Ectodermal cell (in vitro differentiated cells): ENCODE measurements around the gene STIP1.
A peak's percentile ranks its signal among the peaks of the same experiment; 100 is the strongest.

Experiments
- H3K27ac ChIP-seq: 2 replicates; pipeline ENCODE4 v1.7.0; 2013; ENCODE audit warnings: mild to moderate bottlenecking, low read depth, low read length; ENCODE audit not compliant: insufficient read depth, poor library complexity, severe bottlenecking
- H3K27me3 ChIP-seq: 2 replicates; pipeline ENCODE4 v1.7.0; 2013; ENCODE audit warnings: mild to moderate bottlenecking, low read length; ENCODE audit not compliant: insufficient read depth, control insufficient read depth, poor library complexity, severe bottlenecking
- H3K36me3 ChIP-seq: one replicate; pipeline ENCODE4 v1.7.0; 2013; ENCODE audit warnings: low read length; ENCODE audit not compliant: control insufficient read depth, insufficient read depth
- H3K4me1 ChIP-seq: one replicate; pipeline ENCODE4 v1.7.0; 2013; ENCODE audit warnings: low read length; ENCODE audit not compliant: control insufficient read depth, insufficient read depth
- H3K4me3 ChIP-seq: 2 replicates; pipeline ENCODE4 v1.7.0; 2013; ENCODE audit warnings: low read depth, low read length, control low read depth; ENCODE audit not compliant: insufficient read depth
- H3K9me3 ChIP-seq: 2 replicates; pipeline ENCODE4 v1.7.0; 2013; ENCODE audit warnings: mild to moderate bottlenecking, low read length, moderate library complexity; ENCODE audit not compliant: control insufficient read depth
- WGBS, 2 experiments: methylation state at CpG; one replicate each; pipeline ENCODE4 v1.1.7; 2013; ENCODE audit warnings: missing lambda C conversion rate in 2 of 2; 5-methylcytosine and 5-hydroxymethylcytosine counted together

Gene STIP1

GRCh38 chr11:64238076-64238475 is 52.1 kb downstream of the STIP1 start:
- Histone ChIP-seq H3K9me3 (no peaks in the 10 kb centered on the region), H3K27me3 (peaks cover 22% of the 10 kb centered on the region), H3K27ac (no peak overlapping the region), H3K4me3 (no peak overlapping the region), H3K4me1 (peaks cover 15% of the 10 kb centered on the region), H3K36me3 (no peaks in the 10 kb centered on the region)
- 91 to 92% methylated on average over 9 of the region's 9 CpGs for WGBS, 2 experiments

- Histone ChIP-seq H3K4me3 (no peak overlapping the region), H3K36me3 (peaks cover 5% of the 10 kb centered on the region), H3K4me1 (peaks cover 10% of the 10 kb centered on the region), H3K27ac (no peak overlapping the region), H3K27me3 (peaks cover 13% of the 10 kb centered on the region), H3K9me3 (no peaks in the 10 kb centered on the region)
- WGBS, 2 experiments = 94 to 95% methylated on average over 5 of the region's 5 CpGs
Observed at GRCh38 chr11:64238999-64239398, 53.0 kb downstream of the STIP1 start.

DNA sequence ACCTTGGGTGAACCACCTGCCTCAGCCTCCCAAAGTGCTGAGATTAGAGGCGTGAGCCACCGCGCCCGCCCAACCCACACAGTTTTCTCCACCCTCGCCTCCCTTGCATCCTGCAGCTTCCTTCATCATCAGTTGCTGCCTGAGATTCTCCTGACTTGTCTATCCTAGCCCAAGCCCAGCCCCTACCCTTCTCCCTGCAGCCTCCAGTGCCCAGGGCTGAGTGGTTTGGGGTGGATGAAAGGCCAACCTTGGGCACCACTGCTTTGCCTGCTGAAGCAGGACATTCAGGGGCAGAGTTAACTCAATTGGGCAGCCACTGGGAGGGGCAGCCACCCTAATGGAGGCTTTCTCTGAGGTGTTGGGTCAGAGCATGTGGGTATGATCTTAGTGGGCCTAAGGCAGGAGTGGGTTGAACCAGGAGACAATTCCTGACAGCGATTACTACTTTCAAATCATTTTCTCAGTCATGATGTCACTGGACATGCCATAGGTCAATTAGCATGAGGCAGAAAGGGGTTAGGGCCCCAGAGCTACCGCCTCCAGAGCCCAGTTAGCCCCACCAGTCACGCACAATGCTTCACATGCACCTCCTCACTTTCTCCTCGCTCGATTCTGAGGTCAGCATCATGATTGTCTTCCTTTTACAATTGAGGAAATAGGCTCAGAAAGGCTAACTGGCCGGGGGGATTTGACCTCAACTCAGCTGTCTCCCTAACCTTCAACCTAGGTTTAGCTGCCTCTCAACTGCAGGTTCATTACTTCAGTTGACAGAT is 53.9 kb downstream of the STIP1 start:
- WGBS, 2 experiments = 91% methylated on average over 11 of the region's 11 CpGs
- H3K27me3 ChIP-seq = peaks cover 8% of the 10 kb centered on the region
- H3K27ac ChIP-seq = no peak overlapping the region
- H3K4me1 ChIP-seq = peaks cover 11% of the 10 kb centered on the region
- H3K36me3 ChIP-seq = peaks cover 5% of the 10 kb centered on the region
- H3K9me3 ChIP-seq = no peaks in the 10 kb centered on the region
- H3K4me3 ChIP-seq = peak overlapping the region; percentile 88

- H3K4me3 ChIP-seq = peak within 1 kb of the TSS; percentile 88
- peaks cover under 1% of the 10 kb centered on the region for H3K27me3 ChIP-seq
- peak within 1 kb of the TSS; percentile 90 for H3K27ac ChIP-seq
- peaks cover 18% of the 10 kb centered on the region for H3K4me1 ChIP-seq
- H3K9me3 ChIP-seq = no peaks in the 10 kb centered on the region
- WGBS, 2 experiments = 3 to 4% methylated on average over 58 of the region's 58 CpGs
- peaks cover 5% of the 10 kb centered on the region for H3K36me3 ChIP-seq
Observed at GRCh38 chr11:64240435-64241240, 54.7 kb downstream of the STIP1 start, which contains the start of gene FKBP2. TSS of gene FKBP2 (plus strand) at chr11:64241095. CDS start at chr11:64242388, 1,293 bp downstream.

DNA sequence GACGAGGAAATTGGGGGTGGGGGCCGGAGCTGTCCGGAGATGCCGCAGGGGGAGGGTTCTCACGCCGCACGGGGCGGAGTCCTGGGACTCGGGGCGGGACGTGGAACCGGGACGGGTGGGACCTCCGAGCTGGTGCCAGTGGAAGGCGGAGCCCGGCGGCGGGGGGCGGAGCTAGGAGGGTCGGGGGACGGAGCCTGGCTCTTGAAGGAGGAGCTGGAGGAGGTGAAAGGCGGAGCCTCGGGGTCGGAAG is 55.2 kb downstream of the STIP1 start:
- WGBS, 2 experiments = 1% methylated on average over 24 of the region's 24 CpGs
- no peaks in the 10 kb centered on the region for H3K27me3 ChIP-seq
- no peaks in the 10 kb centered on the region for H3K9me3 ChIP-seq
- peak overlapping the region; percentile 88 for H3K4me3 ChIP-seq
- H3K36me3 ChIP-seq = peaks cover 5% of the 10 kb centered on the region
- peak overlapping the region; percentile 90 for H3K27ac ChIP-seq
- peaks cover 22% of the 10 kb centered on the region for H3K4me1 ChIP-seq

DNA sequence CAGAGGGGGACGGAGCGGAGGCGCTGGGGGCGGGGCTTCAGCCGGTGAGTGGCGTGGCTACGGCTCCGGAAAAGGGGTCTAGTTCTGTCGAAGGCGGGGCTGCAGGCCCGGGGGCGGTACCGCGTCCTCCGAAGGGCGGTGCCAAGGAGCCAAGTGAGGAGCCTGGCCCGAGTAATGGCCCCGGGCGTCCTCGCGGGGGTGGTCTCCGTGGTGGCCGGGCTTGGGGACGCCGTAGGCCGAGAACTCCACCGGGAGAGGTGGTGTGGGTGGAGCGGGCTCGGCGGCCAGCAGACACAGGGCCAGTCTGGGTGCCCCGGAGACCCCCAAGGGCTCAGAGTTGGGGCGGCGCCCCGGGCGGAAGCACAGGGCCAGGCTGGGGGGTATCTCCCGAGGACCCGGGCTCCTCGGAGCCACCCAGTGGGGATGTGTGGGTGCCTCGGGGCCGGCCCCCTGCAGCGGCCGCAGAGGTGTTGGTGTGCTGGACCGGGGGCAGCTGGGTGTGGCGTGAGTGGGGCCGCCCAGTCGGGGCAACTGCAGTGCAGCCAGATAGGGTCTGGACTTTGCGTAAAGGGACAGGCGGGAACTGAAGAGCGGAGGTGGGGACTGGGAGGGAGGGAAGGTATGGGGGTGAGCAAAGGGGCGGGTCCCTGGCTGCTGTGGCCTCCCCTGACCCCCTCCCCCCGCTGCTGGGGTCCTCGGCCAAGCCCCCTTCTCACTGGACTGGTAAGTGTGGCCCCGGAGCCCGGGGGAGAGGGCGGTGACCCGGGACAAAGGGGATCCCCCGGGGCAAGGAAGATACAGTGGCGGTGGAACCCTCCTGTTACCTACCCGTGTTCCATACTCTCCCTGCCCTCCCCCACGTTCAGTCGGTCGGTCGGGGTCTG is 55.8 kb downstream of the STIP1 start:
- Histone ChIP-seq H3K36me3 (peaks cover 5% of the 10 kb centered on the region), H3K4me3 (peak overlapping the region; percentile 88), H3K27ac (peak overlapping the region; percentile 66), H3K4me1 (peaks cover 22% of the 10 kb centered on the region), H3K27me3 (no peaks in the 10 kb centered on the region), H3K9me3 (no peaks in the 10 kb centered on the region)
- 1% methylated on average over 63 of the region's 63 CpGs for WGBS, 2 experiments

- 91 to 93% methylated on average over 8 of the region's 8 CpGs for WGBS, 2 experiments
- Histone ChIP-seq H3K9me3 (no peaks in the 10 kb centered on the region), H3K27ac (no peak overlapping the region), H3K4me1 (peaks cover 28% of the 10 kb centered on the region), H3K36me3 (peaks cover 5% of the 10 kb centered on the region), H3K4me3 (no peak overlapping the region), H3K27me3 (peaks cover 7% of the 10 kb centered on the region)
Observed at GRCh38 chr11:64243236-64243854, 57.4 kb downstream of the STIP1 start.

- Histone ChIP-seq H3K27ac (no peak overlapping the region), H3K4me3 (no peak overlapping the region), H3K4me1 (peaks cover 28% of the 10 kb centered on the region), H3K9me3 (no peaks in the 10 kb centered on the region), H3K27me3 (peaks cover 7% of the 10 kb centered on the region), H3K36me3 (peaks cover 5% of the 10 kb centered on the region)
- 72 to 81% methylated on average over 5 of the region's 5 CpGs for WGBS, 2 experiments
Observed at GRCh38 chr11:64244107-64244506, 58.1 kb downstream of the STIP1 start.

- no peaks in the 10 kb centered on the region for H3K9me3 ChIP-seq
- 80 to 85% methylated on average over 6 of the region's 6 CpGs for WGBS, 2 experiments
- peak overlapping the region; percentile 76 for H3K4me3 ChIP-seq
- H3K27ac ChIP-seq = no peak overlapping the region
- H3K27me3 ChIP-seq = peaks cover 7% of the 10 kb centered on the region
- peaks cover 5% of the 10 kb centered on the region for H3K36me3 ChIP-seq
- peaks cover 28% of the 10 kb centered on the region for H3K4me1 ChIP-seq
Observed at GRCh38 chr11:64244966-64245365, 59.0 kb downstream of the STIP1 start.
